NB4 (cell line): ENCODE results near the gene OLFML1.

ENCODE experiments used
- MAX ChIP-seq: IDR thresholded peaks from 2 replicates; pipeline ENCODE4 v1.6.1; 2011; ENCODE audit warnings: low read depth, low read length
- POLR2A ChIP-seq: IDR thresholded peaks from 2 replicates; pipeline ENCODE4 v1.6.1; 2011; ENCODE audit warnings: mild to moderate bottlenecking; ENCODE audit not compliant: insufficient read length; ENCODE audit errors: extremely low read depth
- TF ChIP-seq, protein P1 (sequence below): IDR thresholded peaks from one replicate; pipeline ENCODE4 v1.5.1; 2012; ENCODE audit warnings: low read depth, low read length

GRCh38 chr11:7515447-7515886 lies 30.2 kb downstream of the OLFML1 start:
- TF ChIP-seq POLR2A (no peak), MAX (no peak)
- TF ChIP-seq, protein P1, sequence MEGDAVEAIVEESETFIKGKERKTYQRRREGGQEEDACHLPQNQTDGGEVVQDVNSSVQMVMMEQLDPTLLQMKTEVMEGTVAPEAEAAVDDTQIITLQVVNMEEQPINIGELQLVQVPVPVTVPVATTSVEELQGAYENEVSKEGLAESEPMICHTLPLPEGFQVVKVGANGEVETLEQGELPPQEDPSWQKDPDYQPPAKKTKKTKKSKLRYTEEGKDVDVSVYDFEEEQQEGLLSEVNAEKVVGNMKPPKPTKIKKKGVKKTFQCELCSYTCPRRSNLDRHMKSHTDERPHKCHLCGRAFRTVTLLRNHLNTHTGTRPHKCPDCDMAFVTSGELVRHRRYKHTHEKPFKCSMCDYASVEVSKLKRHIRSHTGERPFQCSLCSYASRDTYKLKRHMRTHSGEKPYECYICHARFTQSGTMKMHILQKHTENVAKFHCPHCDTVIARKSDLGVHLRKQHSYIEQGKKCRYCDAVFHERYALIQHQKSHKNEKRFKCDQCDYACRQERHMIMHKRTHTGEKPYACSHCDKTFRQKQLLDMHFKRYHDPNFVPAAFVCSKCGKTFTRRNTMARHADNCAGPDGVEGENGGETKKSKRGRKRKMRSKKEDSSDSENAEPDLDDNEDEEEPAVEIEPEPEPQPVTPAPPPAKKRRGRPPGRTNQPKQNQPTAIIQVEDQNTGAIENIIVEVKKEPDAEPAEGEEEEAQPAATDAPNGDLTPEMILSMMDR: no peak
